Measurements from ENCODE around the gene NFYA. TPM values are rescaled to one million over a fixed set of nuclear protein-coding genes. Genes with fewer than 3 reads are reported as not detected.

The NFYA gene
- total and polyA plus RNA-seq, 4 donors, result 5.9 to 38.0 (median 16.7) TPM

GRCh38 chr6:41037107-41037900 is 35.5 kb upstream of the NFYA start:
- H3K4me1 ChIP-seq (ENCODE audit: control insufficient read depth in 5 of 5, insufficient read depth in 5 of 5, low read length in 5 of 5), result peaks cover 0 to 7% (median 0%) of the 10 kb centered on the region in 5 donors
- no peak for DNase-seq
- 90 to 91% methylated on average over 13 of the region's 13 CpGs for WGBS, 2 donors
- no peak overlapping the region for H3K9ac ChIP-seq (ENCODE audit: insufficient read depth in 1 of 2, low read length in 2 of 2)
- no peaks in the 10 kb centered on the region for H3K27me3 ChIP-seq (ENCODE audit: control insufficient read depth in 3 of 3, insufficient read depth in 3 of 3, low read length in 2 of 3)
- TF ChIP-seq CTCF (IDR thresholded peaks at IDR 0.05; ENCODE audit: control extremely low read depth, extremely low read depth), result no peak
- no peak overlapping the region for H3K4me3 ChIP-seq
- H3K27ac ChIP-seq (ENCODE audit: low read depth in 1 of 2, low read length in 1 of 2), result no peak overlapping the region
- ATAC-seq (ENCODE audit: insufficient read depth, low FRiP score), result no peak
- H3K9me3 ChIP-seq (ENCODE audit: control insufficient read depth in 4 of 4, insufficient read depth in 3 of 4, low read length in 3 of 4), result no peaks in the 10 kb centered on the region
- H3K36me3 ChIP-seq (ENCODE audit: control insufficient read depth in 4 of 4, insufficient read depth in 4 of 4, low read length in 4 of 4), result no peaks in the 10 kb centered on the region

- H3K9ac ChIP-seq (ENCODE audit: insufficient read depth in 1 of 2, low read length in 2 of 2), result no peak overlapping the region
- ATAC-seq (ENCODE audit: insufficient read depth, low FRiP score) (no peak), DNase-seq (no peak)
- H3K27me3 ChIP-seq (ENCODE audit: control insufficient read depth in 3 of 3, insufficient read depth in 3 of 3, low read length in 2 of 3), result no peaks in the 10 kb centered on the region
- TF ChIP-seq CTCF (IDR thresholded peaks at IDR 0.05; ENCODE audit: control extremely low read depth, extremely low read depth), result no peak
- H3K27ac ChIP-seq (ENCODE audit: low read depth in 1 of 2, low read length in 1 of 2), result no peak overlapping the region
- WGBS, 2 donors, result 92 to 93% methylated on average over 3 of the region's 3 CpGs
- no peaks in the 10 kb centered on the region for H3K9me3 ChIP-seq (ENCODE audit: control insufficient read depth in 4 of 4, insufficient read depth in 3 of 4, low read length in 3 of 4)
- no peak overlapping the region for H3K4me3 ChIP-seq
- peaks cover 0 to 7% (median 0%) of the 10 kb centered on the region in 5 donors for H3K4me1 ChIP-seq (ENCODE audit: control insufficient read depth in 5 of 5, insufficient read depth in 5 of 5, low read length in 5 of 5)
- no peaks in the 10 kb centered on the region for H3K36me3 ChIP-seq (ENCODE audit: control insufficient read depth in 4 of 4, insufficient read depth in 4 of 4, low read length in 4 of 4)
Measured at GRCh38 chr6:41038205-41038604, 34.6 kb upstream of the NFYA start.

GRCh38 chr6:41039060-41039998 is 33.4 kb upstream of the NFYA start, which contains the start of gene UNC5CL:
UNC5CL (minus strand) TSS chr6:41039221; CDS start chr6:41035074, 4,147 bp downstream.
- H3K36me3 ChIP-seq (ENCODE audit: control insufficient read depth in 4 of 4, insufficient read depth in 4 of 4, low read length in 4 of 4), result no peaks in the 10 kb centered on the region
- no peaks in the 10 kb centered on the region for H3K27me3 ChIP-seq (ENCODE audit: control insufficient read depth in 3 of 3, insufficient read depth in 3 of 3, low read length in 2 of 3)
- H3K4me3 ChIP-seq, result no peak within 1 kb of the TSS
- WGBS, 2 donors, result 68 to 70% methylated on average over 10 of the region's 10 CpGs
- H3K9ac ChIP-seq (ENCODE audit: insufficient read depth in 1 of 2, low read length in 2 of 2), result no peak within 1 kb of the TSS
- TF ChIP-seq CTCF (IDR thresholded peaks at IDR 0.05; ENCODE audit: control extremely low read depth, extremely low read depth), result peak; percentile 38
- H3K27ac ChIP-seq (ENCODE audit: low read depth in 1 of 2, low read length in 1 of 2), result no peak within 1 kb of the TSS
- ATAC-seq (ENCODE audit: insufficient read depth, low FRiP score), result peak; percentile 49
- peak; percentile 21 to 42 (median 41) for DNase-seq
- H3K9me3 ChIP-seq (ENCODE audit: control insufficient read depth in 4 of 4, insufficient read depth in 3 of 4, low read length in 3 of 4), result no peaks in the 10 kb centered on the region
- H3K4me1 ChIP-seq (ENCODE audit: control insufficient read depth in 5 of 5, insufficient read depth in 5 of 5, low read length in 5 of 5), result peaks cover 0 to 7% (median 0%) of the 10 kb centered on the region in 5 donors

Measured in lung (tissue), 12 donors.